ENCODE measurements around the gene SDCBP2.

DNA sequence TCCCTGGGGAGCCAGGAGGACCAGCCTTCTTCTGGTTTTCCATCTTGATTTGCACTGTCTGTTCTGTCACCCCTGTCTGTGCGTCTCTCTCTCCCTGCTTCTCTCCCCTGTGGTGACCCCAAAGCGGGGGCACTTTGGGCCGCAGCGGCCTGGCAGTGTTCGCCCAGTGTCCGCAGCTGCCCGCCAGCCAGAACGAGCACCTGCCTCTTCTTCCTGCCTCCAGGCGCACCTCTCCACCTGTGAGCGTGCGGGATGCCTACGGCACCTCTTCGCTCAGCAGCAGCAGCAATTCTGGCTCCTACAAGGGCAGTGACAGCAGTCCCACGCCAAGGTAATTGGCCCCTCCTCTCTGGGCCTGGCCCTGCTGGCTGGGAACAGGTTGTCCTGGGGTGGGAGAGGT lies 32.0 kb downstream of the SDCBP2 start:
- no peak for TF ChIP-seq EZH2phosphoT487 (IDR thresholded peaks at IDR 0.05; ENCODE audit: low read depth)
- TF ChIP-seq, protein P1, sequence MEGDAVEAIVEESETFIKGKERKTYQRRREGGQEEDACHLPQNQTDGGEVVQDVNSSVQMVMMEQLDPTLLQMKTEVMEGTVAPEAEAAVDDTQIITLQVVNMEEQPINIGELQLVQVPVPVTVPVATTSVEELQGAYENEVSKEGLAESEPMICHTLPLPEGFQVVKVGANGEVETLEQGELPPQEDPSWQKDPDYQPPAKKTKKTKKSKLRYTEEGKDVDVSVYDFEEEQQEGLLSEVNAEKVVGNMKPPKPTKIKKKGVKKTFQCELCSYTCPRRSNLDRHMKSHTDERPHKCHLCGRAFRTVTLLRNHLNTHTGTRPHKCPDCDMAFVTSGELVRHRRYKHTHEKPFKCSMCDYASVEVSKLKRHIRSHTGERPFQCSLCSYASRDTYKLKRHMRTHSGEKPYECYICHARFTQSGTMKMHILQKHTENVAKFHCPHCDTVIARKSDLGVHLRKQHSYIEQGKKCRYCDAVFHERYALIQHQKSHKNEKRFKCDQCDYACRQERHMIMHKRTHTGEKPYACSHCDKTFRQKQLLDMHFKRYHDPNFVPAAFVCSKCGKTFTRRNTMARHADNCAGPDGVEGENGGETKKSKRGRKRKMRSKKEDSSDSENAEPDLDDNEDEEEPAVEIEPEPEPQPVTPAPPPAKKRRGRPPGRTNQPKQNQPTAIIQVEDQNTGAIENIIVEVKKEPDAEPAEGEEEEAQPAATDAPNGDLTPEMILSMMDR (IDR thresholded peaks at IDR 0.05; ENCODE audit: low read depth, low read length): no peak

Measured in OCI-LY3 (cell line).